T-helper 1 cell treated with Interleukin-12 subunit alpha and Interleukin-12 subunit beta and Interleukin-4 antibody, amounts not matched to agents 30 μg/mL and 1 μg/mL, for 36 hours (primary cell): ENCODE measurements around the gene DKK3.

ENCODE experiments used
- H3K27ac Mint-ChIP-seq: one replicate; pipeline ENCODE4 v1.8.0; 2021; ENCODE audit warnings: mild to moderate bottlenecking, mixed read lengths
- H3K27me3 Mint-ChIP-seq: one replicate; pipeline ENCODE4 v1.8.0; 2021; ENCODE audit warnings: low read depth, mixed read lengths
- H3K36me3 Mint-ChIP-seq: one replicate; pipeline ENCODE4 v1.8.0; 2021; ENCODE audit warnings: low read depth, mixed read lengths
- H3K4me1 Mint-ChIP-seq: one replicate; pipeline ENCODE4 v1.8.0; 2021; ENCODE audit warnings: low read depth, mixed read lengths
- H3K4me3 Mint-ChIP-seq: one replicate; pipeline ENCODE4 v1.8.0; 2021; ENCODE audit warnings: mild to moderate bottlenecking, moderate library complexity, mixed read lengths
- H3K9me3 Mint-ChIP-seq: one replicate; pipeline ENCODE4 v1.8.0; 2021; ENCODE audit warnings: mixed read lengths

Gene DKK3

GRCh38 chr11:11966826-11967668, 41.4 kb downstream of the DKK3 start:
- Mint-ChIP-seq H3K9me3 (no peaks in the 10 kb centered on the region), H3K4me3 (no peak overlapping the region), H3K4me1 (no peaks in the 10 kb centered on the region), H3K27ac (no peak overlapping the region), H3K27me3 (peaks cover 3% of the 10 kb centered on the region), H3K36me3 (no peaks in the 10 kb centered on the region)

- Mint-ChIP-seq H3K27ac (no peak overlapping the region), H3K27me3 (peaks cover 3% of the 10 kb centered on the region), H3K4me1 (no peaks in the 10 kb centered on the region), H3K9me3 (no peaks in the 10 kb centered on the region), H3K4me3 (no peak overlapping the region), H3K36me3 (no peaks in the 10 kb centered on the region)
Observed at GRCh38 chr11:11966354-11966741, 42.1 kb downstream of the DKK3 start.

- H3K27me3 Mint-ChIP-seq = peaks cover 3% of the 10 kb centered on the region
- H3K9me3 Mint-ChIP-seq = no peaks in the 10 kb centered on the region
- peaks cover 5% of the 10 kb centered on the region for H3K4me1 Mint-ChIP-seq
- H3K27ac Mint-ChIP-seq = no peak overlapping the region
- no peaks in the 10 kb centered on the region for H3K36me3 Mint-ChIP-seq
- H3K4me3 Mint-ChIP-seq = no peak overlapping the region
Observed at GRCh38 chr11:11965656-11966353, 42.6 kb downstream of the DKK3 start.

- H3K4me1 Mint-ChIP-seq = peaks cover 11% of the 10 kb centered on the region
- H3K9me3 Mint-ChIP-seq = no peaks in the 10 kb centered on the region
- H3K27me3 Mint-ChIP-seq = no peaks in the 10 kb centered on the region
- H3K36me3 Mint-ChIP-seq = no peaks in the 10 kb centered on the region
- H3K27ac Mint-ChIP-seq = no peak overlapping the region
- H3K4me3 Mint-ChIP-seq = no peak overlapping the region
Observed at GRCh38 chr11:11965192-11965591, 43.2 kb downstream of the DKK3 start.

- Mint-ChIP-seq H3K4me3 (no peak overlapping the region), H3K9me3 (no peaks in the 10 kb centered on the region), H3K27me3 (no peaks in the 10 kb centered on the region), H3K27ac (no peak overlapping the region), H3K4me1 (peaks cover 14% of the 10 kb centered on the region), H3K36me3 (peaks cover 3% of the 10 kb centered on the region)
Observed at GRCh38 chr11:11964774-11965150, 43.7 kb downstream of the DKK3 start.

GRCh38 chr11:11963842-11964773, 44.3 kb downstream of the DKK3 start:
- H3K9me3 Mint-ChIP-seq = no peaks in the 10 kb centered on the region
- H3K27ac Mint-ChIP-seq = no peak overlapping the region
- H3K36me3 Mint-ChIP-seq = peaks cover 4% of the 10 kb centered on the region
- no peaks in the 10 kb centered on the region for H3K27me3 Mint-ChIP-seq
- peaks cover 16% of the 10 kb centered on the region for H3K4me1 Mint-ChIP-seq
- H3K4me3 Mint-ChIP-seq = no peak overlapping the region

GRCh38 chr11:11963067-11963466, 45.4 kb downstream of the DKK3 start:
- Mint-ChIP-seq H3K27ac (no peak overlapping the region), H3K4me1 (peaks cover 16% of the 10 kb centered on the region), H3K36me3 (peaks cover 9% of the 10 kb centered on the region), H3K9me3 (no peaks in the 10 kb centered on the region), H3K27me3 (no peaks in the 10 kb centered on the region), H3K4me3 (no peak overlapping the region)

GRCh38 chr11:11961399-11962028, 46.9 kb downstream of the DKK3 start:
- Mint-ChIP-seq H3K27me3 (no peaks in the 10 kb centered on the region), H3K4me3 (no peak overlapping the region), H3K9me3 (no peaks in the 10 kb centered on the region), H3K36me3 (peaks cover 12% of the 10 kb centered on the region), H3K27ac (no peak overlapping the region), H3K4me1 (peaks cover 16% of the 10 kb centered on the region)

GRCh38 chr11:11960687-11961086, 47.7 kb downstream of the DKK3 start:
- Mint-ChIP-seq H3K4me3 (peak overlapping the region; percentile 61), H3K9me3 (no peaks in the 10 kb centered on the region), H3K27ac (peak overlapping the region; percentile 42), H3K4me1 (peaks cover 16% of the 10 kb centered on the region), H3K27me3 (no peaks in the 10 kb centered on the region), H3K36me3 (peaks cover 19% of the 10 kb centered on the region)

- Mint-ChIP-seq H3K4me3 (no peak overlapping the region), H3K27ac (no peak overlapping the region), H3K9me3 (no peaks in the 10 kb centered on the region), H3K4me1 (peaks cover 16% of the 10 kb centered on the region), H3K27me3 (no peaks in the 10 kb centered on the region), H3K36me3 (peaks cover 20% of the 10 kb centered on the region)
Observed at GRCh38 chr11:11959601-11960000, 48.8 kb downstream of the DKK3 start.

- Mint-ChIP-seq H3K27ac (no peak overlapping the region), H3K4me1 (peaks cover 16% of the 10 kb centered on the region), H3K4me3 (no peak overlapping the region), H3K9me3 (no peaks in the 10 kb centered on the region), H3K36me3 (peaks cover 25% of the 10 kb centered on the region), H3K27me3 (no peaks in the 10 kb centered on the region)
Observed at GRCh38 chr11:11958403-11959231, 49.8 kb downstream of the DKK3 start.

- no peak overlapping the region for H3K27ac Mint-ChIP-seq
- H3K4me1 Mint-ChIP-seq = peaks cover 13% of the 10 kb centered on the region
- peaks cover 41% of the 10 kb centered on the region for H3K36me3 Mint-ChIP-seq
- H3K27me3 Mint-ChIP-seq = no peaks in the 10 kb centered on the region
- no peaks in the 10 kb centered on the region for H3K9me3 Mint-ChIP-seq
- H3K4me3 Mint-ChIP-seq = no peak overlapping the region
Observed at GRCh38 chr11:11956006-11956405, 52.4 kb downstream of the DKK3 start.

GRCh38 chr11:11952036-11952435, 56.4 kb downstream of the DKK3 start:
- Mint-ChIP-seq H3K27ac (peak overlapping the region; percentile 11), H3K4me3 (no peak overlapping the region), H3K36me3 (peaks cover 40% of the 10 kb centered on the region), H3K27me3 (no peaks in the 10 kb centered on the region), H3K9me3 (no peaks in the 10 kb centered on the region), H3K4me1 (no peaks in the 10 kb centered on the region)
